Mesodermal cell (in vitro differentiated cells): Measurements from ENCODE around the gene GRK3.

ENCODE experiments used
- H3K27ac ChIP-seq: 2 replicates; pipeline ENCODE4 v1.7.0; 2013; ENCODE audit warnings: mild to moderate bottlenecking, low read depth, low read length, moderate library complexity; ENCODE audit not compliant: severe bottlenecking
- H3K36me3 ChIP-seq: 2 replicates; pipeline ENCODE4 v1.7.1; 2013; ENCODE audit warnings: mild to moderate bottlenecking, low read length, moderate library complexity; ENCODE audit not compliant: control insufficient read depth, insufficient read depth
- H3K4me1 ChIP-seq: one replicate; pipeline ENCODE4 v1.7.1; 2013; ENCODE audit warnings: mild to moderate bottlenecking, low read length; ENCODE audit not compliant: insufficient read depth, control insufficient read depth, poor library complexity, severe bottlenecking
- H3K4me3 ChIP-seq: 2 replicates; pipeline ENCODE4 v1.7.0; 2013; ENCODE audit warnings: low read length, control low read depth, mild to moderate bottlenecking; ENCODE audit not compliant: insufficient read depth, poor library complexity, severe bottlenecking; ENCODE audit errors: extremely low read depth
- H3K9me3 ChIP-seq: 2 replicates; pipeline ENCODE4 v1.7.1; 2013; ENCODE audit warnings: mild to moderate bottlenecking, low read length, moderate library complexity; ENCODE audit not compliant: control insufficient read depth
- whole genome bisulfite sequencing, 2 experiments: methylation state at CpG; one replicate each; pipeline ENCODE4 v1.1.5; 2013; ENCODE audit warnings: missing lambda C conversion rate in 2 of 2; ENCODE audit not compliant: insufficient coverage in 2 of 2; 5-methylcytosine and 5-hydroxymethylcytosine counted together

Gene GRK3

DNA sequence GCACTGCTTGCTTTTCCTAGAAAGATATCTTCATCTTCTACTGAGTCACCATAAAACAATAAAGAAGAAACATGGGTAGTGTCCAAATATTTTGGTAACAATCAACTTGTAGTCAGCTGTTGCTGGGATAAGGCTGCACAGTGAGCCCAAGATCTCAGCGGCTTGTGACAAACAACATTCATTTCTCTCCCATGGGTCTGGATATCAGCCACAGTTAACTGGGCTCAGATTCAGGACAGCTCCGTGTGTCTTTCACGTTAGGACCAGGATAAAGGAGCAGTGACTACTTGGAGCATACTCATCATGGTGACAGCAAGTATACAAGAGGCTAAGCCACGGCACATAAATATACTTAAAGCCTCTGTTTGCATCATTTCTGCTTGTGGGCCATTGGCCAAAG, 27.9 kb upstream of the GRK3 start:
- H3K4me3 ChIP-seq: no peak overlapping the region
- no peaks in the 10 kb centered on the region for H3K36me3 ChIP-seq
- 89 to 92% methylated on average over 4 of the region's 4 CpGs for WGBS, 2 experiments
- no peaks in the 10 kb centered on the region for H3K9me3 ChIP-seq
- no peaks in the 10 kb centered on the region for H3K4me1 ChIP-seq
- no peak overlapping the region for H3K27ac ChIP-seq

DNA sequence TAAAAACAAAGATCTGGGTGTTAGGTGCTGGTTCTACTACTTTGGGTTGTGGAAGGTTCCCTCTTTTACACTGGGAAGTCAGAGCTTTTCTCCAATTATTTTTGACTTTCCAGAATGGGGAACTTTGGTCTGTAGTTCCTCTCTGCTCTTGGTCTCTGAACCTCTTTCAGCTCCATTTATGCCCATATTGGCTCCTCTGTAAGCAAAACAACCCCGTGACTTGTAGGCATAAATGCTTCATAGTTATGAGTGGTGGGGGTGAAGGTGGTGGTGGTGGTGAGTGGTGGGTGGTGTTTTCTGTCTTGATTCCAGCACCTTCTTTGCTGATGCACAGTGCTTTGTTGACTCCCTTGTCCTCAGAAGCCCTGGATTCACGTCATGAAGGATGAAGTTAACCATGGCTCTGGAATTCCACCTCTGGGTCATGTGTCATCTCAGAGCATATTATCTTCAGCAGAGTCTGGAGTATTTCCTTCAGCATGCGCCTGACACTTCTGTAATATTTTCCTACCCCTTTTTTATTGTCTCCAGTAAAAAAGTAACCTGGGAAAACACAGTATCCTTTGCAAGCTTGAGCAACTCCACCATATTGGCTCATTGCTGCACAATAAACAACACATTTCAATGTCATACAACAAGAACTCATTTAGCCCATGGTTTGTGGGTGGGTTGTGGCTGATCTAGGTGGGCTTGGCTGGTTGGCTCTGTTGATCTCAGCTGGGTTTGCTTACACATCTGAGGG, 24.1 kb upstream of the GRK3 start:
- no peak overlapping the region for H3K4me3 ChIP-seq
- WGBS, 2 experiments: 79 to 89% methylated on average over 1 to 2 of the region's 3 CpGs
- H3K4me1 ChIP-seq: no peaks in the 10 kb centered on the region

DNA sequence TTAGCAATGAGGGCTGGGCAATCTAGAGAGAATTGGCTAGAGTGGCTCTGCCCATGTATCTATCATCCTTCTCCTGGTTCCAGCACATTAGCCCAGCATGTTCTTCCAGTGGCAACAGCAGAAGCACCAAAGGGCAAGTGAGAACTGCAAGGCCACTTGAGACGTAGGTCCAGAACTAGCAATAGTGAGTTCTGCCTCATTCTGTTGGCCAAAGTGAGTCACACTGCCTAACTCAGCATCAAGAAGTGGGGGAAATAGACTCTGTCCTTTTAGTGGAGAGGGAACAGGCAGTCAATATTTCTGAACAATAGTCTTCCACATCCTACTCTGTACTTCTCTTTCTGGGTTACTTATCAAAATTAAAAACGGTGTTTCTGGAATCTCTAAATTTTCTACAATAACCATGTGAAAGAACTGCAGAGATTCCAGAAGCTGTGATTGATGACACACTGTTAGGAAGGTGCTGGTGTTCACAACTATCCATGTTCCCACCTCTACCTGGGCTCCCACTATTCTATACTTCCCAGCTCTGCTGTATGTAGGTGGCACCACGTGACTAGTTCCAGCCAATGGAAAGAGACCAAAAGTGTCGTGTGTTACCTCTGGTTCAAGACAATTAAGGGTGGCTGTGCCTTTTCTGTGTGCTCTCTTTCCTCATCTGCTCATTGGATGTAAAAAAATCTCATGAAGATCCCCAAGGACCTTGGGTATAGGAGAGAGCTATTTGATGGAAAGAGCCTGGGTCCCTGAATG, 23.4 kb upstream of the GRK3 start:
- H3K9me3 ChIP-seq: no peaks in the 10 kb centered on the region
- no peak overlapping the region for H3K27ac ChIP-seq
- no peak overlapping the region for H3K4me3 ChIP-seq
- H3K36me3 ChIP-seq: no peaks in the 10 kb centered on the region
- H3K4me1 ChIP-seq: no peaks in the 10 kb centered on the region
- 92 to 96% methylated on average over 3 to 4 of the region's 4 CpGs for WGBS, 2 experiments

More for the DNA sequence above, 24.1 kb upstream of the GRK3 start:
- no peak overlapping the region for H3K27ac ChIP-seq
- no peaks in the 10 kb centered on the region for H3K36me3 ChIP-seq
- no peaks in the 10 kb centered on the region for H3K9me3 ChIP-seq

DNA sequence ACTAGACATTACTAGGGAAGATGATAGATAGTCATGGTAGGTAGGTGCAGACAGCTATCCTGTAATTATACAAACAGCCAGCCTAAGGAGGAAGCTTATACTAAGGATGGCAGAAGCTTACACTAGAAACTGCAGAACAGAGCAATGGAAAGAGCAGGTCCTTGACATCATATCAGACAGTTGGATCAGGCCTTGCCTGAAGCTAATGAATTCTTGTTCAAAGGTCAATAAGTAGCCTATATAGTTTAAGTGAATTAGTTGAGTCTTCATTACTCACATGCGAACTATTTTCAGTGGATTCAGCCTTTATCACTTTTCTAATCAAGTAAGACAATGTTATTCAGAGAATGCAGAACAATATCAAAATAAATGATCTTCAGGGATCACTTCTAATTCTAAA, 22.3 kb upstream of the GRK3 start:
- H3K36me3 ChIP-seq: no peaks in the 10 kb centered on the region
- H3K9me3 ChIP-seq: no peaks in the 10 kb centered on the region
- no peak overlapping the region for H3K27ac ChIP-seq
- no peak overlapping the region for H3K4me3 ChIP-seq
- WGBS, 2 experiments: no CpG with 5 or more reads among the region's 1 CpG
- H3K4me1 ChIP-seq: no peaks in the 10 kb centered on the region

DNA sequence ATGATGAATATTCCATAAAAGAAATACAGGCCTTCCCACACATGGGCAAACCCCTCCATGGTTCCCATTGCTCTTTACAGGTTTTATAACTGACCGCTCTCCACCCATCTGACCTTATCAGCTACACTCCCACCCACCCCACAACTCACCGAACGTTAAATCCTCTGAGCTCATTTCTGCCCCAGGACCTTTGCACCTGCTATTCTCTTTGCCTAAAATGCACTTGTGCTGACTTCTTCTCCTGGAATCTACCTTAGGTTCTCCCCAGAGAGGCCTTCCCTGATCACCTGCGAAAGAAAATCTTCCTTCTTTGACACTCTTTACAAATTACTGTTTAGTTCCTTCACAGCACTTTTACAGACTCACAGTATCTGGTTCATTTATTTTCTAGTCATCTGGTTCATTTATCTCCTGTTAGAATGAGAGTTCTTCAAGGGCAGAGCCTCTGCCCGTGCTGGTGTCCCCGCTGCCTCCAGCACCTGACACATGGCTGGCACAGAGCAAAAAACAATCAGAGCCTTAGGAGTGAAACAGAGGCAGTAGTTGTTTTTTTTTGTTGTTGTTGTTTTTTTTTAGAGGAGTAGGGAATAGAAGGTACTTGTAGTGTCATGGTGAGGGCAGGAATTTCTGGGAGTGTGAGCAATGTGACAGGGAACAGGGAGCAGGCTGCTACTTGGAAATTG, 21.6 kb upstream of the GRK3 start:
- no peaks in the 10 kb centered on the region for H3K4me1 ChIP-seq
- no peak overlapping the region for H3K27ac ChIP-seq
- H3K36me3 ChIP-seq: no peaks in the 10 kb centered on the region
- WGBS, 2 experiments: 92 to 93% methylated on average over 6 of the region's 6 CpGs
- no peak overlapping the region for H3K4me3 ChIP-seq
- no peaks in the 10 kb centered on the region for H3K9me3 ChIP-seq

DNA sequence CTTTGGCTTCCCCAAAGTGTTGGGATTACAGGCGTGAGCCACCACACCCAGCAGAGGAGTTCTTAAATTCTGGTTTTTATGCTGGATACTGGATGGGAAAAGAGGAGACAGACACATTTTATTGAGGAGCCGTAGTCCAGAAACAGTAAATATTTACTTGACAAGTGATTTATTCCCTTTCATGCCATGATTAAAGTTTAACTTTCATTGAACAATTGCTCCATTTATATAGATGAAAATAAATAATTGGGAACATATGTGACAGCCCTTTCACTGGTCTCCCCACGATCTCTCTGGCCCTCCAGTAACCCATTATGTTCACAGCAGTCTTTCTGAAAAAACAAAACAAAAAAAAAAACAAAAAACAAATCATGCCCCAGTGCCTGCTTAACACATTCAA, 19.3 kb upstream of the GRK3 start:
- Histone ChIP-seq H3K4me1 (no peaks in the 10 kb centered on the region), H3K4me3 (no peak overlapping the region), H3K9me3 (no peaks in the 10 kb centered on the region), H3K27ac (no peak overlapping the region), H3K36me3 (no peaks in the 10 kb centered on the region)
- 77% methylated on average over 3 of the region's 3 CpGs; no CpG with 5 or more reads in 1 of the 2 experiments for WGBS, 2 experiments

DNA sequence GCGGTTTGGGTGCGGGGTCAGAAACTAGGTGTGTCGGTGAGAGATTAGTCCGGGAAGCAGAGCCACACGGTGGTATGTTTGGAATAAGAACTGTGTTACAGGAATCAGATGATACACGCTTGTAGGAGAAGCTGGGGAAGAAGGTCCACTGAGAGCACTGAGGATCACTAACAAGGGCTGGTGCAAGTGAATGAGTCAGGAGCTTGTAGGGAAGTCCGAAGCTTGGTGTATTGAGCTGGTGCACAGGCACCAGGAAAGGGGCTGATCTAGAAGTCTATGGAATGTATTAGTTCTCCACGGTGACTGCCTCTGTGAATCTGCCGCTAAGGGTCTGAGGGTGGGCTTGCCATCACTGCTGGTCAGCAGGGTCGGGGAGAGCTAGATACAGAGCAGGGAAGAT, 18.8 kb upstream of the GRK3 start:
- Histone ChIP-seq H3K4me3 (no peak overlapping the region), H3K9me3 (no peaks in the 10 kb centered on the region), H3K36me3 (no peaks in the 10 kb centered on the region), H3K27ac (no peak overlapping the region), H3K4me1 (no peaks in the 10 kb centered on the region)
- 88 to 92% methylated on average over 5 to 10 of the region's 10 CpGs for WGBS, 2 experiments

DNA sequence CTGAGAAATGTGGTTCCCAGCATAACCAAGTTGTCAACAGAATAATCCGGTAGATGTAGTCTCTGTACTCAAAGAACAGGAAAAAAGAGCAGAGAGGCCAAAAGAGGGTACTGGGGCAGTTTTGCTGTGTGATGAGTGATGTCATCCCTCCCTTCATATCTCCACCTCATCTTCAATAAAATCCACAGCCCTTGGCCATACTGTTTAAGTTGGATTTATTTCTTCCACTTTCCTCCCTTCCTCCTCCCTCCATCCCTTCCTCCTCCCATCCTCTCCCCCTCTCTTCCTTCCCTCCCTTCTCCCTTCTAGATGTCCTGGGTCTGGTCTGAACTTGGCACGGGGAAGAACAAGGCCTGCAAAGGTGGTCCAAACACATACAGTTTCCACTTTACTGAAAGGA, 18.2 kb upstream of the GRK3 start:
- WGBS, 2 experiments: 83% methylated on average over 1 of the region's 2 CpGs; no CpG with 5 or more reads in 1 of the 2 experiments

DNA sequence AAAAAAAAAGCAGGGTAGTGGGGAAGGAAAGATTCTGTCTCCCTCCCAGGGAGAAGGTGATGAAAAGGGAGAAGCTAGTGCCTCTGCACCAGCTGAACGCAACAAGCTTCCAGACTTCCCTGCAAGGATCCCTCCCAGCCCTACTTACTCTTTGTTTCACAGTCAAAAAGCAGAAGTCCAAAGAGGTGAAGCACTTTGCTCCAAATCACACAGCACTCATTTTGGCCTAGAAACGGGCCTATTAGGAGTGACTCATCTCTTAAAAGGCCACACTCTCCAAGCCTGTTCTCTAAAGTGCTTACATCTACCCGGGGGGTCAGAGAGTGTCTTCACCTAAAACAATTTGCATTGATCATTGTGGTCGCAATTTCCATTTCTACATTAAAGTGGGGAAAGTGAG, 17.7 kb upstream of the GRK3 start:
- Histone ChIP-seq H3K4me3 (no peak overlapping the region), H3K4me1 (no peaks in the 10 kb centered on the region), H3K9me3 (no peaks in the 10 kb centered on the region), H3K36me3 (no peaks in the 10 kb centered on the region), H3K27ac (no peak overlapping the region)
- WGBS, 2 experiments: 0 to 75% methylated on average over 1 to 3 of the region's 4 CpGs

More for the DNA sequence above, 18.2 kb upstream of the GRK3 start:
- no peak overlapping the region for H3K27ac ChIP-seq
- H3K4me1 ChIP-seq: no peaks in the 10 kb centered on the region
- no peaks in the 10 kb centered on the region for H3K36me3 ChIP-seq
- no peaks in the 10 kb centered on the region for H3K9me3 ChIP-seq
- H3K4me3 ChIP-seq: no peak overlapping the region

DNA sequence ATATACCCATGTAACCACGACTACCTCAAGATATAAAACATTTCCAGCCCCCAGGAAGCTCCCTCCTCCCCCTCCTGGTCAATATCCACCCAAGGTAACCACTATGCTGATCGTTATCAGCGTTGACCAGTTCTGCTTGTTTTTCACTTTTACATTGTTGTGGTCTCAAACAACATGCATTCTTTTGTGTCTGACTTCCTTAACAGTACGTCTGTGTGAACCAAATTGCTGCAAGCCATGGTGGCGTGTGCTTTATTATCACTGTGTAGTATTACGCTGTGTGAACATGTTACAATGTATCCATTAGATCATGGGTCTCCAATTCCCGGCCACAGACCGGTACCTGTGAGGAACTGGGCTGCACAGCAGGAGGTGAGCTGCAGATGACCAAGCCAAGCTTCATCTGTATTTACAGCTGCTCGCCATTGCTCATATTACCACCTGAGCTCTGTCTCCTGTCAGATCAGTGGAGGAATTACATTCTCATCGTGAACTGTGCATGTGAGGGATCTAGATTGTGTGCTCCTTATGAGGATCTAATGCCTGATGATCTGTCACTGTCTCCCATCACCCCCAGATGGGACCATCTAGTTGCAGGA, 15.5 kb upstream of the GRK3 start:
- 81 to 92% methylated on average over 7 to 10 of the region's 10 CpGs for WGBS, 2 experiments

More for the DNA sequence above, 15.5 kb upstream of the GRK3 start:
- Histone ChIP-seq H3K4me3 (no peak overlapping the region), H3K9me3 (no peaks in the 10 kb centered on the region), H3K4me1 (no peaks in the 10 kb centered on the region), H3K27ac (no peak overlapping the region), H3K36me3 (no peaks in the 10 kb centered on the region)
